Aorta (tissue), 5 donors: ENCODE data around the gene PFN4. TPM values are rescaled to one million over a fixed set of nuclear protein-coding genes. Genes with fewer than 3 reads are reported as not detected.
"Not testable (repeated sequence)": the region's sequence is repeated elsewhere in the genome, so short reads cannot be mapped to it uniquely, and the experiment has no call there.

ENCODE experiments used
- ATAC-seq: fragments of 200-7000 bp; cut with Tn5 transposase; one replicate; pipeline ENCODE4 v1.9.1; 2022; ENCODE audit warnings: moderate library complexity; ENCODE audit not compliant: low FRiP score
- DNase-seq, 2 donors: peaks; one replicate each; pipeline ENCODE4 v3.0.0-alpha.2; 2020
- H3K27ac ChIP-seq, 2 donors: one replicate each; pipeline ENCODE4 v1.5.1; 2013; ENCODE audit warnings: low read length in 2 of 2, mild to moderate bottlenecking in 2 of 2, moderate library complexity in 2 of 2, control low read depth in 1 of 2, inconsistent platforms in 1 of 2, low read depth in 1 of 2
- H3K27me3 ChIP-seq, 2 donors: one replicate each; pipeline ENCODE4 v1.6.1; 2013; ENCODE audit warnings: control low read depth in 1 of 2, low read length in 1 of 2, mild to moderate bottlenecking in 1 of 2, moderate library complexity in 1 of 2; ENCODE audit not compliant: insufficient read depth in 2 of 2, control insufficient read depth in 1 of 2
- H3K36me3 ChIP-seq, 2 donors: one replicate each; pipeline ENCODE4 v1.6.1; 2013; ENCODE audit warnings: control low read depth in 1 of 2, low read length in 1 of 2, mild to moderate bottlenecking in 1 of 2; ENCODE audit not compliant: insufficient read depth in 2 of 2, control insufficient read depth in 1 of 2
- H3K4me1 ChIP-seq, 2 donors: one replicate each; pipeline ENCODE4 v1.6.1; 2013; ENCODE audit warnings: low read length in 2 of 2, control low read depth in 1 of 2, mild to moderate bottlenecking in 1 of 2, moderate library complexity in 1 of 2; ENCODE audit not compliant: insufficient read depth in 2 of 2, control insufficient read depth in 1 of 2
- H3K4me3 ChIP-seq, 2 donors: one replicate each; pipeline ENCODE4 v1.5.1; 2013; ENCODE audit warnings: low read length in 2 of 2, control low read depth in 1 of 2, mild to moderate bottlenecking in 1 of 2
- H3K9me3 ChIP-seq: one replicate; pipeline ENCODE4 v1.6.1; 2013; ENCODE audit warnings: mild to moderate bottlenecking, low read length; ENCODE audit not compliant: control insufficient read depth
- WGBS, 2 donors: extraction: QIAGEN DNeasy Blood & Tissue Kit; methylation state at CpG; one replicate each; pipeline ENCODE4 v1.1.7; 2013; 5-methylcytosine and 5-hydroxymethylcytosine counted together
- intact Hi-C, 2 donors: fragments of 100-400 bp; cut with DNase I; formaldehyde crosslinking; loops; one replicate each; pipeline versions ENCODE4 v1.14.2 to v1.15.0; 2022
- polyA plus RNA-seq, 2 donors: library from polyadenylated mRNA; stranded (reverse); fragments of 200-250 nt; gene quantifications; one replicate each; pipeline ENCODE4 v1.2.3, GENCODE V29; 2013
- total RNA-seq, 2 donors: library from RNA; stranded (reverse); fragmentation: NEBNext Ultra II Directional; extraction: Animal tissue kit (Norgen Biotek cat#: 25700); gene quantifications; one replicate each; pipeline ENCODE4 v1.2.1, GENCODE V29; 2021
- donor health status: healthy with polysubstance abuse.
- donor health status: Bipolar disorder and iron deficiency.
- donor health status: DM: no; HTN: no; CAD: no.
- donor health status: DM: no; HTN: no; CAD: no.
- donor health status: DM: yes; HTN: yes; CAD: no.

The PFN4 gene
- total and polyA plus RNA-seq, 4 donors: 0.26 to 0.93 (median 0.63) TPM; not detected in 1

DNA sequence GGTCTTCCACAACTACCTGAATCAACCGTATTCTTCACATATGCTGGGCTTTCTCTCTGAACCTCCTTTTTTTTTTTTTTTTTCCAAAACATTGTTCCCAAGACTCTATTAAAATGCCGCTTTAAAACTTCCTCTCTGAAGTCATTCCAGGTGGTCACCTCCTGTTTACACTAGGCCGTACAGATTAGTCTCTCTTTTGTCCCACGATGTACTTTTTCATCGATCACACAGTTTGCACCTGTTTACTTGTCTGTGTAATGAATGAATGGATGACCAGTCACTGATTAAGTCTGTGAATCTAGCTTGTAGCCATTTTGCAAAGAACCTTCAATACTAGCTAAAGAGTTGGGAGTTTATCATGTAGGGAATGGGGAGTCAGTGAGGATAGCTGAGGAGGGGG, 35.0 kb upstream of the PFN4 start:
- Histone ChIP-seq H3K4me3 (no peak overlapping the region), H3K36me3 (peaks cover 0 to 8% of the 10 kb centered on the region in 2 donors), H3K4me1 (no peaks in the 10 kb centered on the region), H3K27ac (no peak overlapping the region), H3K9me3 (no peaks in the 10 kb centered on the region), H3K27me3 (no peaks in the 10 kb centered on the region)
- intact Hi-C loops: no loop called here
- 96% methylated on average over 5 of the region's 5 CpGs for WGBS, 2 donors
- DNase-seq: no peak
- no peak for ATAC-seq

DNA sequence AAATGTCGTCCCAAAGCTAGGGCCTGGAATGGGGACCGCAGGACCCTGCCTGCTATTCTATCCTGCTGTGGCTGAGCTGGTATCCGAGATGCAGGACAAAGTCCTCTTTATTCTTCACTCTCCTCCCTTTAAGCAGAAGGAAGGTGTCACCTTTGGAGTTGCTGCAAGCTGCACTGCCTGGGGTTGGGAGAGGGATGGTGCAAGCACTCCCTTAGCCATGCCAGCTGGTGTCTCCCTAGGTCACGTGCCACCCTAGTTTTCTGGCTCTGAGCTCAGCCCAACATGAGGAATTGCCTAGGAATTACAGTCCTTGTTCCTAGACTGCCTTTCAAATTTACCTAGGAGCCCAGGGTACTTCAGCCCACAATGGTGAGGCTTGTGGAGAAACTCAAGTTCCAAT, 30.3 kb upstream of the PFN4 start:
- ATAC-seq (no peak), DNase-seq (no peak)
- Histone ChIP-seq H3K27me3 (no peaks in the 10 kb centered on the region), H3K4me1 (no peaks in the 10 kb centered on the region), H3K36me3 (peaks cover 4 to 6% of the 10 kb centered on the region in 2 donors), H3K27ac (no peak overlapping the region), H3K9me3 (no peaks in the 10 kb centered on the region), H3K4me3 (no peak overlapping the region)
- intact Hi-C loops: no loop called here
- WGBS, 2 donors: 82 to 87% methylated on average over 4 of the region's 4 CpGs

DNA sequence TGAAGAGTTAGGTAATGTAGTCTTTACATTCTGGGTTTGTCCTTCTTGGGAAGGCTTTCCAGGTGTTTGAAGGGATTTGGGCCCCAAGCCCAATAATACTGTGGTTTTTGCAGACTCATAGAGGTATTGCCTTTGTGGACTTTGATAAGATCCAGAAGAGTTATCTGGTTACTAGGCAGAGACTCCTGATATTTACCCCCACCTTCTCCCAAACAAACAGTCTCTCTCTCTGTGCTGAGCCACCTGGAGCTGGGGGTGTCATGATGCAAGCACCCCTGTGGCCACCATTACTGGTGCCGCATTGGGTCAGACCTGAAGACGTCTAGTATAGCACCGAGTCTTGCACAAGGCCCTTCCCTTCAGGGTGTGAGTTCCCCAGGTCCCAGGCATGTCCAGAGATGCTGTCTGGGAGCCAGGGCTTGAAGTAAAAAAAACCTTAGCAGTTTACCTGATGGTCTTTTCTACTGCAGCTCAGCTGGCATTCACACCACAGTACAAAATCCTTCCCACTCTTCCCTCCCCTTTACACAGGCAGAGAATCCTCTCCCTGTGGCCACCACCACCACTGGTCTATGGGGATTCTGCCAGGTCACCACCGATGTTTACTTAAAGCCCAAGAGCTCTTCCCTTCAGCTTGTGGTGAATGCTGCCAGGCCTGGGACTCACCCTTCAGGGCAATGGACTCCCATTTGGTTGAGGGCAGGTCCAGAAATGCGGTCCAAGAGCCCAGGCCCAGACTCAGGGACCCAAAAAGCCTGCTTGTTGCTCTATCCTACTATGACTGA, 29.5 kb upstream of the PFN4 start:
- Histone ChIP-seq H3K9me3 (no peaks in the 10 kb centered on the region), H3K4me1 (no peaks in the 10 kb centered on the region), H3K36me3 (peaks cover 4 to 11% of the 10 kb centered on the region in 2 donors), H3K27me3 (no peaks in the 10 kb centered on the region), H3K27ac (no peak overlapping the region), H3K4me3 (no peak overlapping the region)
- ATAC-seq (no peak), DNase-seq (no peak)
- WGBS, 2 donors: 94% methylated on average over 5 of the region's 5 CpGs
- intact Hi-C loops: no loop called here

DNA sequence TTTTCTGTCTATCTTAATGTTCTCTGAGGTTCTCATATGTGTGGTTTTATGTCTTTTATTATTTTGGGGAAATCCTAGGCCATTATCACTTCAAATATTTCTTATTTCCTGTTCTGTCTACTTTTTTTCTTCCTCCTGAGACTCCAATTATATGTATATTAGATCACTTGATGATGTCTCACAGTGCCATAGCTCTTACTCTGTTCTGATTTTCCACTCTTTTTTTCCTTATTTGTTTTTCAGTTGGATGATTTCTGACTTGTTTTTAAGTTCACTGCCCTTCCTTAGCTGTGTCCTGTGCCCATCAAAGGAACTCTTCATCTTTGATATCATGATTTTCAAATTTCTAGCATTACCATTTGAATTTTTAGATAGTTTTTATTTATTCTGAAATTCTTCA, 24.2 kb upstream of the PFN4 start:
- DNase-seq (no peak), ATAC-seq (no peak)
- H3K36me3 ChIP-seq: peaks cover 2 to 11% of the 10 kb centered on the region in 2 donors
- H3K4me1 ChIP-seq: no peaks in the 10 kb centered on the region
- intact Hi-C loops: no loop called here
- H3K27ac ChIP-seq: no peak overlapping the region
- no peak overlapping the region for H3K4me3 ChIP-seq
- H3K9me3 ChIP-seq: no peaks in the 10 kb centered on the region
- no peaks in the 10 kb centered on the region for H3K27me3 ChIP-seq

DNA sequence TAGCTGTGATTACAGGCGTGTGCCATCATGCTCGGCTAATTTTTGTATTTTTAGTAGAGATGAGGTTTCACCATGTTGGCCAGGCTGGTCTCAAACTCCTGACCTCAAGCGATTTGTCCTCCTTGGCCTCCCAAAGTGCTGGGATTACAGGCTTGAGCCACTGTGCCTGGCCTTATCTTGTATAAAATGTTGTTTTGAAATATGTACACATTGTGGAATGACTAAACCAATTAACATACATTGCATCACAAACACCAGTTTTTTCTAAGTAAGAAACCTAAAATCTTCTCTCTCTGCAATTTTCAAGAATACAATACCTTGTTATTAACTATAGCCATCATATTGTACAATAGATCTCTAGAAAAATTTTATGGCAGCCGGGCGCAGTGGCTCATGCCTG, 17.2 kb upstream of the PFN4 start:
- DNase-seq, intact Hi-C loops, H3K9me3 ChIP-seq, H3K27me3 ChIP-seq, H3K27ac ChIP-seq, H3K4me1 ChIP-seq, H3K36me3 ChIP-seq, ATAC-seq, H3K4me3 ChIP-seq: not testable (repeated sequence)
- 92 to 94% methylated on average over 5 of the region's 5 CpGs for WGBS, 2 donors

DNA sequence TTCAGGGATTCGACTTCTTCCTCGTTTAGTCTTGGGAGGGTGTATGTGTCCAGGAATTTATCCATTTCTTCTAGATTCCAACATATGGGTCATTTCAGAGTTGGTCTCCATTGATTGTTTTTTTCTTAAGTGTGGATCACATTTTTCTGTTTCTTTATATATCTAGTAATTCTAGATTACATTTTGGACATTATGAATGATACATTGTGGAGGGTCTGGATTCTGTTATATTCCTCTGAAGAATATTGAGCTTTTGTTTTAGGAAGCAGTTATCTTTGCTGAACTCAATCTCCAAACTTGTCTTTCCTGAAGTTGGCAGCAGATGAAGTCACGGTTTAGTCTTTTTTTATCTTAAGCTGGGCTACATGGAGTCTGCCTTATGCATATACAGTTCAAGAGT, 9.4 kb upstream of the PFN4 start:
- ATAC-seq (no peak), DNase-seq (no peak)
- peaks cover 2% of the 10 kb centered on the region for H3K9me3 ChIP-seq
- H3K4me1 ChIP-seq: no peaks in the 10 kb centered on the region
- no peak overlapping the region for H3K4me3 ChIP-seq
- intact Hi-C loops: no loop called here
- H3K36me3 ChIP-seq: no peaks in the 10 kb centered on the region
- no peak overlapping the region for H3K27ac ChIP-seq
- WGBS, 2 donors: 95 to 99% methylated on average over 3 of the region's 3 CpGs
- H3K27me3 ChIP-seq: no peaks in the 10 kb centered on the region

DNA sequence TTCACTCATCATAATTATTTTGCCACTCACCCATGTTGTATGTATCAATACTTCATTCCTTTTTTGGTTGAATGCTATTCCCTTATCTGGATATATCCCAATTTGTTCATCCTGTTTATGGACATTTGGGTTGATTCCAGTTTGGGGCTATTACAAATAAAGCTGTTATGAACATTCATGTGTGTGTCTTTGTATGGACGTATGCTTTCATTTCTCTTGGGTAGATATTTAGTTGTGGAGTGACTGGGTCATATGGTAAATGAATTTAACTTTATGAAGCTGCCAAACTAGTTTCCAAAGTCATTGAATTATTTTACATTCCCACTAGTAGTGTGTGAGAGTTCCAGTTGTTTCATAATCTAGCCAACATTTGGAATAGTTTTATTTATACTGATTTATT, 2.8 kb upstream of the PFN4 start:
- no peak for DNase-seq
- Histone ChIP-seq H3K27ac (no peak overlapping the region), H3K4me3 (no peak overlapping the region), H3K9me3 (no peaks in the 10 kb centered on the region), H3K4me1 (no peaks in the 10 kb centered on the region), H3K27me3 (no peaks in the 10 kb centered on the region), H3K36me3 (no peaks in the 10 kb centered on the region)
- 46 to 55% methylated on average over 1 of the region's 1 CpG for WGBS, 2 donors
- intact Hi-C loops: no loop called here
- ATAC-seq: no peak

DNA sequence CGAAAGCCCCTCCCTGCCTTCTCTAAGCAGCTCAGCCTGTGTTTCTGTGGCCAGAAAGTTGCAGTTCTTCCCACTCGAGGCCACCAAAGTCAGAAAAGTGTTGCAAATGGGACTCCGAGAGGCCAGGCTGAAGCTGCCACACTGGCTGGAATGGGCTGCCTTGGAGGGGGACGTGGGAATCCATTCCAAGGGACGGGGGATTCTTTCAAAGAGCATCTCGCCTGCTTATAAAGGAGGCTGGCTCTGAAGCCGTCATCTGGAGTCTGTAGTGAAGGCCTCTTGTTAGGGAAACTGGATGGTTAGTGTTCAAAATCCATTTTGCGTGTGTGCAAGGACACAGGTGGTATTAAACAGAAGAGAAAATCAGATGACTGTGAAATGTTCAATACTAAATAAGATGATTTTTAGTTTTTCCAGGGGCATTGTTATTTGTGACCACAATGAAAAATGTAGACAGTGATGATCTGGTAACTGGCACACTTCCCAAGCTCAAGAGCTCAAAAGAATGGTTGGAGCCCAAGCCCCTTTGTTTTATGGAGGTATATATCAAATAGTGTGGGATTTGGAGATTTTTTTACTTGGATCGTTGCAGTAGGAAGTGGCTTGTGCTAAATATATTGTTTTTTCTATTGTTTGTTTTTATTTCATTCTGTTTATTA, 917 bp upstream of the PFN4 start:
- Histone ChIP-seq H3K27ac (peak overlapping the region; percentile 47 to 87), H3K4me3 (peak overlapping the region; percentile 59 to 64), H3K36me3 (no peaks in the 10 kb centered on the region), H3K9me3 (no peaks in the 10 kb centered on the region), H3K4me1 (no peaks in the 10 kb centered on the region), H3K27me3 (no peaks in the 10 kb centered on the region)
- ATAC-seq (peak; percentile 21), DNase-seq (no peak)
- WGBS, 2 donors: 2 to 6% methylated on average over 9 of the region's 9 CpGs
- intact Hi-C loops: no loop called here
